ENCODE measurements around the gene TTC39C. TPM values are rescaled to one million over a fixed set of nuclear protein-coding genes. Genes with fewer than 3 reads are reported as not detected.
A peak's percentile ranks its signal among the peaks of the same experiment; 100 is the strongest.
"Not testable (repeated sequence)": the region's sequence is repeated elsewhere in the genome, so short reads cannot be mapped to it uniquely, and the experiment has no call there.

Gene TTC39C
- total RNA-seq, 1 donor from 2014 or later = 14.3 TPM

DNA sequence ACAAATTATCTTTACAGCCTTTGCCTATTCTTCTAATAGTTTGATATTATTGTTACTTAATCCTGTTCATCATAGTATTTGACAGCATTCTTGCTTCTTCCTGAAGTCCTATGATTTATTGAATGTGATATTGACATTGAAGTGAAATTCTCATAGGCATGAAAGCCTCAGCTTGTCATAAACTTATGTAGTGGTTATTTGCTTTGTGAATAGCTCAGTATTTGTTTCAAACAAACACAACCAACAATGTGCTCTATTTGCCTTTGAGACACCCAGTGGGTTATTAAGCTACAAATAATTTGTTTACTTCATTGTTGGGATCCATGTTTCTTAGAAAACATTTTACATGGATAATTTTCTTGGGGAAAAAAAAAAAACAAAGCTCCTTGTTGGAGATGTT lies 57.2 kb downstream of the TTC39C start:
- no peak for TF ChIP-seq CTCF (IDR thresholded peaks at IDR 0.05; ENCODE audit: unreplicated experiment)
- no peaks in the 10 kb centered on the region for H3K9me3 Mint-ChIP-seq (ENCODE audit: unreplicated experiment)
- no peak overlapping the region for H3K4me3 Mint-ChIP-seq (ENCODE audit: unreplicated experiment)
- DNase-seq (ENCODE audit: low spot score) = no peak
- peaks cover 10% of the 10 kb centered on the region for H3K36me3 Mint-ChIP-seq (ENCODE audit: low read depth, unreplicated experiment)
- H3K27me3 Mint-ChIP-seq (ENCODE audit: unreplicated experiment) = peaks cover 3% of the 10 kb centered on the region
- no peaks in the 10 kb centered on the region for H3K4me1 Mint-ChIP-seq (ENCODE audit: unreplicated experiment)
- no peak overlapping the region for H3K27ac Mint-ChIP-seq (ENCODE audit: unreplicated experiment)

- Mint-ChIP-seq H3K4me3 (ENCODE audit: unreplicated experiment) (no peak overlapping the region), H3K27me3 (ENCODE audit: unreplicated experiment) (peaks cover 3% of the 10 kb centered on the region), H3K27ac (ENCODE audit: unreplicated experiment) (no peak overlapping the region), H3K36me3 (ENCODE audit: low read depth, unreplicated experiment) (peaks cover 10% of the 10 kb centered on the region), H3K9me3 (ENCODE audit: unreplicated experiment) (no peaks in the 10 kb centered on the region), H3K4me1 (ENCODE audit: unreplicated experiment) (peaks cover 4% of the 10 kb centered on the region)
- TF ChIP-seq CTCF (IDR thresholded peaks at IDR 0.05; ENCODE audit: unreplicated experiment) = no peak
- DNase-seq (ENCODE audit: low spot score) = no peak
Measured at GRCh38 chr18:24072743-24073142, 58.2 kb downstream of the TTC39C start.

GRCh38 chr18:24073791-24074190 lies 59.2 kb downstream of the TTC39C start:
- no peak for TF ChIP-seq CTCF (IDR thresholded peaks at IDR 0.05; ENCODE audit: unreplicated experiment)
- Mint-ChIP-seq H3K4me1 (ENCODE audit: unreplicated experiment) (peaks cover 4% of the 10 kb centered on the region), H3K9me3 (ENCODE audit: unreplicated experiment) (no peaks in the 10 kb centered on the region), H3K4me3 (ENCODE audit: unreplicated experiment) (no peak overlapping the region), H3K27ac (ENCODE audit: unreplicated experiment) (no peak overlapping the region), H3K36me3 (ENCODE audit: low read depth, unreplicated experiment) (peaks cover 10% of the 10 kb centered on the region), H3K27me3 (ENCODE audit: unreplicated experiment) (peaks cover 3% of the 10 kb centered on the region)
- DNase-seq (ENCODE audit: low spot score) = no peak

DNA sequence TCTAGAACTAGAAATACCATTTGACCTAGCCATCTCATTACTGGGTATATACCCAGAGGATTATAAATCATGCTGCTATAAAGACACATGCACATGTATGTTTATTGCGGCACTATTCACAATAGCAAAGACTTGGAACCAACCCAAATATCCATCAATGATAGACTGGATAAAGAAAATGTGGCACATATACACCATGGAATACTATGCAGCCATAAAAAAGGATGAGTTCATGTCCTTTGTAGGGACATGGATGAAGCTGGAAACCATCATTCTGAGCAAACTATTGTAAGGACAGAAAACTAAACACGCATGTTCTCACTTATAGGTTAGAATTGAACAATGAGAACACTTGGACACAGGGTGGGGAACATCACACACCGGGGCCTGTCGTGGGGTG lies 60.2 kb downstream of the TTC39C start:
- not testable (repeated sequence) for H3K9me3 Mint-ChIP-seq (ENCODE audit: unreplicated experiment); DNase-seq (ENCODE audit: low spot score); H3K4me1 Mint-ChIP-seq (ENCODE audit: unreplicated experiment); H3K4me3 Mint-ChIP-seq (ENCODE audit: unreplicated experiment); H3K27ac Mint-ChIP-seq (ENCODE audit: unreplicated experiment); H3K27me3 Mint-ChIP-seq (ENCODE audit: unreplicated experiment)
- peaks cover 10% of the 10 kb centered on the region for H3K36me3 Mint-ChIP-seq (ENCODE audit: low read depth, unreplicated experiment)

DNA sequence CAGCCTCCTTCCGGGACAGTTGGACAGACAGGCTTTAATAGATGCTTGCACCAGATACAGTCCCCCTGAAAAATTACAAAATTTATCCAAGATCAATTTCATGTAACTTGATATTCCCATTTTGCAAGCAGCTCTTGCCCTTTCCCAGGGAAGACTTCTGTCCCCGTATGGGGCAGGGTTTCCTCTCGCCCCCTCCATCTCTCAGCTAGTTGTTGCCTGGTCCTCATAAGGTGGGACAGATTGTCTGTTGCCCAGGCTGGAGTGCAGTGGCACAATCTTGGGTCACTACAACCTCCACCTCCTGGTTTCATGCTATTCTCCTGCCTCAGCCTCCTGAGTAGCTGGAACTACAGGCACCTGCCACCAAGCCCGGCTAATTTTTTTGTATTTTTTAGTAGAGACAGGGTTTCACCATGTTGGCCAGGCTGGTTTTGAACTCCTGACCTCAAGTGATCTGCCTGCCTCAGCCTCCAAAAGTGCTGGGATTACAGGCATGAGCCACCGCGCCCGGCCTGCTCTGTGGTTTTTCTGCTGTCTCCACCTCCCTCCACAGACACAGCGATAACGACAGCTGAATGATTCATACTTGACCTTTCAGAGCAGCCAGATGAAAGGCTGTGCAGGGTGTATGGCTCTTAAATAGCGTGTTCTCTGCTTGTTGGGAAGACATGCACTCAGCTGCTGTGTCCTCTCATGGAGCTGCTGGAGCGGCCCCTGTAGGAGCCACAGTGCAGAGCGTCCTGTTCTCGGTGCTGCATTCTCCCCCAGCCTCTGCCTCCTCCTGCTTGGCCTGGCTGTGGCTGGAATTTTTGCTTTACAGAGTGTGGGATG lies 61.4 kb downstream of the TTC39C start:
- Mint-ChIP-seq H3K9me3 (ENCODE audit: unreplicated experiment) (no peaks in the 10 kb centered on the region), H3K36me3 (ENCODE audit: low read depth, unreplicated experiment) (peaks cover 10% of the 10 kb centered on the region), H3K27ac (ENCODE audit: unreplicated experiment) (no peak overlapping the region), H3K4me3 (ENCODE audit: unreplicated experiment) (no peak overlapping the region), H3K27me3 (ENCODE audit: unreplicated experiment) (peaks cover 3% of the 10 kb centered on the region), H3K4me1 (ENCODE audit: unreplicated experiment) (peaks cover 4% of the 10 kb centered on the region)
- peak; percentile 11 for DNase-seq (ENCODE audit: low spot score)
- TF ChIP-seq CTCF (IDR thresholded peaks at IDR 0.05; ENCODE audit: unreplicated experiment) = no peak

All from endothelial cell (in vitro differentiated cells).